ENCODE results near the gene RAB3A.
"Not testable (repeated sequence)": the region's sequence is repeated elsewhere in the genome, so short reads cannot be mapped to it uniquely, and the experiment has no call there.

RAB3A gene

DNA sequence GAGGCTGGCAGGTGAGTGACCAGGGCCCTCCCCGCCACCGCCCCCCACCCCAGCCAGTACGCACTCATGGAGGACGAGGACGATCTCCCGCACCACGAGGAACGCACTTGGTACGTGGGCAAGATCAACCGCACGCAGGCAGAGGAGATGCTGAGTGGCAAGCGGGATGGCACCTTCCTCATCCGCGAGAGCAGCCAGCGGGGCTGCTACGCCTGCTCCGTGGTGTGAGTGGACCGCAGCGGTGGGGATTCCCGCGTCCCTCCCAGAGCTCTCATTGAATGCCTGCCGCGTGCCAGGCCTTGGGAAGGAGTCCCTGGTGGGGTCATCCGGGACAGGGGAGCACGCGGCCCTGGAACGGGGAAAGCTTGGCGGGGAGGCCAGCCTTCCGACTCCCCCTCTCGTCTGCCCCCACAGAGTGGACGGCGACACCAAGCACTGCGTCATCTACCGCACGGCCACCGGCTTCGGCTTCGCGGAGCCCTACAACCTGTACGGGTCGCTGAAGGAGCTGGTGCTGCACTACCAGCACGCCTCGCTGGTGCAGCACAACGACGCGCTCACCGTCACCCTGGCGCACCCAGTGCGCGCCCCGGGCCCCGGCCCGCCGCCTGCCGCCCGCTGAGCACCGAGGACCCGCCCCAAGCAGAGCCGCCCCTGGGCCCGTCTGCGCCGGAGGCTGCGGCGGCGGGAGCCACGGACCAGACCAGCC, 35.0 kb downstream of the RAB3A start:
- no peak for DNase-seq (ENCODE audit: low spot score)

DNA sequence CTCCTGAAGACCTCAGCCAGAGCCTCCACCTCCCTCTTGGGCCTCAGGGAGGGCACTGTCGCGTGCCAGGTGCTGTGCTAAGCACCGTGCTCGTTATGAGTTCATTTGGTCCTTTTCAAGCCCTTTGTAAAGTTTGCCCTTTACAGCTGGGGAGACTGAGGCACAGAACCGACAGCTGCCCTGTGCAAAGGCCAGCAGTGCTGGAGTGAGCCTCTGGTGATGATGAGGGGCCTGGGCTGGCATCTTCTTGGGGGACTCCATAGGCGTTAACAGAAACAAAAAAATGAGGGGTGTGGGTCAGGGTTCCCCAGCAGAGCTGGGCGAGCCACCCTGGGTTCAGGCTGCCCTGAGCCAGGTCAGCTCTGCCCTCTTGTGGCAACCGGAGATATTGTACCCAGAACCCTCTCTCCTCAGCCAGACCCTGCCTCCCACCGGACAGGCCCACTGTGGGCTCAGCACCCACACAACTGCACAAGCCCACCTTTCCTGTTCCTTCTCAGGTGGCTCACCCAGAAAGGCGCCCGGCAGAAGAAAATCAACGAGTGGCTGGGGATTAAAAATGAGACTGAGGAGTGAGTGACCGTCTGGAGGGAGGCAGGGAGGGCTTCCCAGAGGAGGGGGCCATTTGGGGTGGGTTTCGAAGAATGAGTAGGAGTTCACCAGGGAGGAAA, 35.7 kb downstream of the RAB3A start:
- DNase-seq (ENCODE audit: low spot score) = peak; percentile 90

DNA sequence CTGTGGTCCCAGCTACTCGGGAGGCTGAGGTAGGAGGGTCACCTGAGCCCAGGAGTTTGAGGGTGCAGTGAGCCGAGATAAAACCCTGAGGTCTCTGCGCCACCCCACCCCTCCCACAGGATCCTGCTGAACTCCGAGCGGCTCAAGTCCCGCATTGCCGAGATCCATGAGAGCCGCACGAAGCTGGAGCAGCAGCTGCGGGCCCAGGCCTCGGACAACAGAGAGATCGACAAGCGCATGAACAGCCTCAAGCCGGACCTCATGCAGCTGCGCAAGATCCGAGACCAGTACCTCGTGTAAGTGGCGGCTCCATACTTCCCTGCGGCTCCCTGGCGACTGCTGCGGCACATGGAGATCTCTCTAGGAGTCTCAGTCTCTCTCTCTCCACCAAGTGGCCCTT, 36.8 kb downstream of the RAB3A start:
- DNase-seq (ENCODE audit: low spot score) = no peak

DNA sequence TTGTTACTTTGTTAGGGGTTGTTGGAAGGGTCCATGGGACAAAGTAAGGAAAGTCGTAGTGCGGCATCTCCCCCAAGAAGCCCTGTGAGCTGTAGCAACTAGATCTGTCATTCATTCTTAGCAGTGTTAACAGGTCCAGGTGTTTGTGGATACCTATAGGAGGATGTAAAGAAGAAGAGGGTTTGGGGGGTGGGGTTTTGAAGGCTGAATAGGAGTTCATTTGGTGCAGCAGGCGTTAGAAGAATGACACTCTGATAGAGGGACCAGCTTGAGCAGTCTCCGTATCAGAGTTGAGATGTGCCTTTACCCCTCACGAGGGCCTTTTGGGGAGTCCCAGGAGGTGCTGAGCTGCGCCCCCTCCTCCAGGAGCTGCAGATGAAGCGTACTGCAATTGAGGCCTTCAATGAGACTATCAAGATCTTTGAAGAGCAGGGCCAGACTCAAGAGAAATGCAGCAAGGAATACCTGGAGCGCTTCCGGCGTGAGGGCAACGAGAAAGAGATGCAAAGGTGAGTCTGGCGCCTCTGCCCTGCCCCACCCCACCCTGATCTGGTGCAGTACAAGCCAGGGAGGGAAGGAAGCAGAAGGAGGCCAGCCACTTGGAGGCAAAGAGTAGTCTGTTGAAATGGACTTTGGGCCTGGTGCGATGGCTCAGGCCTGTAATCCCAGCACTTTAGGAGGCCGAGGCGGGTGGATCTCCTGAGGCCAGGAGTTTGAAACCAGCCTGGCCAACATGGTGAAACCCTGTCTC, 37.9 kb downstream of the RAB3A start:
- no peak for DNase-seq (ENCODE audit: low spot score)

DNA sequence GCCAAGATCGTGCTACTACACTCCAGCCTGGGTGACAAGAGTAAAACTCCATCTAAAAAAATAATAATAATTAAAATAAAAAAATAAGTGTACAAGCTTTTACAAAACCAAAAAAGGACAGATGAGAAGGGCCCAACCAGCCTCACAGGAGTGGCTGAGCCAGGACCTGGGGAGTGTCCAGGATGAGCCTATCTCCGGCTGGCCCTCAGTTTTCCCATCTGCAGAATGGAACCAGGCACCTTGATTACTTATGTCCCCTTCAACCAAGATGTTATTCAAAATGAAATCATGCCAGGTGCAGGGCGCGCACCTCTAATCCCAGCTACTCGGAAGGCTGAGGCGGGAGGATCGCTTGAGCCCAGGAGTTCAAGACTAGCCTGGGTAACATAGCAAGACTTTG, 39.8 kb downstream of the RAB3A start:
- no peak for DNase-seq (ENCODE audit: low spot score)

DNA sequence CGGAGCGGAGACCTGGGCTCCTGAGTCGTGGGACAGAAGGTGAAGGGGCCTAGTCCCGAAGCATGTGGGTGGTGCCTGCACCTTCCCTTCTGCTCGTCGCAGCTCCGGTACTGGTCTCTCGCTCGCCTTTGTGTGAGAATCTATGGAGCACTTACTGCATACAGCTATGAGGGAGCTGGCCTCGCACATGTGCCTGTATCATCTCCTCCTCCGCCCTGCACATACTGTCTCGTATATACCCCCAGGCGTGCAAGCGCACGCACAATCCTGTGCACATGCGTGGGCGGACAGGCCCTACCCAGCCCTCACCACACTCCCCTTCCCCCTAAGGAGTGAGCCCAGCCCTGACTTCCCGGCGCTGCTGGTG, 42.2 kb downstream of the RAB3A start:
- DNase-seq (ENCODE audit: low spot score) = no peak

DNA sequence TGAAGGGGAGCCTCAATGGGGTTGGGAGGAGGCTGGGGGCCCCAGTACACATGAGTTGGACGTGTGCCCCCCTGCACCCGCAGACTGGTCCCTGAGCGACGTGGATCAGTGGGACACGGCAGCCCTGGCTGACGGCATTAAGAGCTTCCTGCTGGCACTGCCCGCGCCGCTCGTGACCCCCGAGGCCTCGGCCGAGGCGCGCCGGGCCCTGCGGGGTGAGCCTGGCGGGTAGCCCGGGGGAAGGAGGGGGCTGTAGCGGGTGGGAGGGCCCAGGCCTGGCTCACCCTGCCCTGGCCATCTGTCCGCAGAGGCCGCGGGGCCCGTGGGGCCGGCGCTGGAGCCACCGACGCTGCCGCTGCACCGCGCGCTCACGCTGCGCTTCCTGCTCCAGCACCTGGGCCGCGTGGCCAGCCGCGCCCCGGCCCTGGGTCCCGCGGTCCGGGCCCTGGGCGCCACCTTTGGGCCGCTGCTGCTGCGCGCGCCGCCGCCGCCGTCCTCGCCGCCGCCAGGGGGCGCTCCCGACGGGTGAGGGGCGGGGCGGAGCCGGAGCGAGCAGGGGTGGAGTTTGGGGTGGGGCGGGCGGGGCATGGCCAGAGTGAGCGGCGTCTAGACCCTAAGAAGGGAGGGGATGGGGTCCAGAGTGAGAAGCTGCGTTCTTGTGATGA, 42.7 kb downstream of the RAB3A start:
- DNase-seq (ENCODE audit: low spot score) = peak; percentile 95

DNA sequence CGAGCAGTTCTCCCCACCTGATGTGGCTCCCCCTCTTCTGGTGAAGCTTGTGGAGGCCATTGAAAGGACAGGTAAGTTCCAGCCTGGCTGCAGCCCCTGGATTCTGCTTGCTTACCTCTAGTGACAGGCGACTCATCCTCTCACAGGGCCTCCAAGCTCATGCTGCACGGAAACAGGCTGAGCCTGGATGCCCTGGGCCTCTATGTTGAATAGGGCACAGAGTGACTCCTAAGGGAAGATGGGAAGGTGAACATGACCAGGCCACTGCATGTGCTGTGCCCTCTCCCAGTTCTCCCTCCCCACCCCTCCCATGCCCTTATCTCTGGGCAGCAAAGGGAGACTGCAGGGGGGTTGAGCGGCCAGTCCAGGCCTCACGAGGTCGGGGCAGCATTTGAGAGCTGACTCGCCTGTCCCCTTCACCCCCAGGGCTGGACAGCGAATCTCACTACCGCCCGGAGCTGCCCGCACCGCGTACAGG, 43.3 kb downstream of the RAB3A start:
- DNase-seq (ENCODE audit: low spot score) = no peak

DNA sequence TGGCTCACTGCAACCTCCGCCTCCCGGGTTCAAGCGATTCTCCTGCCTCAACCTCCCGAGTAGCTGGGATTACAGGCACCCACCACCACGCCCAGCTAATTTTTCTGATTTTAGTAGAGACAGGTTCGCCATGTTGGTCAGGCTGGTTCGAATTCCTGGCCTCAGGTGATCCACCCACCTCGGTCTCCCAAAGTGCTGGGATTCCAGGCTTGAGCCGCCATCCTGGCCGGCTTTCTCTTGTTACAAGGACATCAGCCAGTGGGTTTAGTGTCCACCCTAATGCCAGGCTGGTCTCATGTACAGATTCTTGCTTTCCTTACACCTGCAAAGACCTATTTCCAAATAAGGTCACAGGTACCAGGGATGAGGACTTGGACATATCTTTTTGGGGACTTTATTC, 44.0 kb downstream of the RAB3A start:
- no peak for DNase-seq (ENCODE audit: low spot score)

DNA sequence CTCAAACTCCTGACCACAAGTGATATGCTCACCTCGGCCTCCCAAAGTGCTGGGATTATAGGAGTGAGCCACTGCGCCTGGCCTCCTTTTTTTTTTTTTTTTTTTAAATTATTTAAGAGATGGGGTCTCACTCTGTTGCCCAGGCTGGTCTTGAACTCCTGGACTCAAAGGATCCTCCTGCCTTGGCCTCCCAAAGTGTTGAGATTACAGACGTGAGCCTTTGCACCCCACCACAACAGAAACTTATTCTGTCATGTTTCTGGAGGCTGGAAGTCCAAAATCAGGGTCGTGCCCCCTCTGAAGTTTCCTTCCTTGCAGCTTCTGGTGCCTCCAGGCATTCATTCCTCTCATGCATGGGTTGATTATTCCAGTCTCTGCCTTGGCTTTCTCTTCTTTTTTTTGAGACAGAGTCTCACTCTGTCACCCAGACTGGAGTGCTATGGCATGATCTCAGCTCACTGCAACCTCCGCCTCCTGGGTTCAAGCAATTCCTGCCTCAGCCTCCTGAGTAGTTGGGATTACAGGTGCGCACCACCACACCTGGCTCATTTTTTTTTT, 44.7 kb downstream of the RAB3A start:
- DNase-seq (ENCODE audit: low spot score) = not testable (repeated sequence)

DNA sequence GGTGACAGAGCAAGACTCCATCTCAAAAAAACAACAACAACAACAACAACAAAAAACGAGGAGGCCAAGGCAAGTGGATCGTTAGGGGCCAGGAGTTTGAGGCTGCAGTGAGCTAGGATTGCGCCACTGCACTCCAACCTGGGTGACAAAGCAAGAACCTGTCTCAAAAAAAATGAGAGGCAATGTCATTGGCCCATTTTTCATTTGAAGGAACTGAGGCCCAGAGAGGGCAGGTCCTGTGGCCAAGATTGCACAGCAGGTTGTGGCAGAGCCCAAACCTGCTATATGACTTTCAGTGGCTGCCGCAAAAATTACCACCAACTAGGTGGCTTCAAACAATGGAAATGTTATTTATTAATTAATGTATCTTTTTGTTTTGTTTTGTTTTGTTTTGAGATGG, 45.4 kb downstream of the RAB3A start:
- DNase-seq (ENCODE audit: low spot score) = no peak

DNA sequence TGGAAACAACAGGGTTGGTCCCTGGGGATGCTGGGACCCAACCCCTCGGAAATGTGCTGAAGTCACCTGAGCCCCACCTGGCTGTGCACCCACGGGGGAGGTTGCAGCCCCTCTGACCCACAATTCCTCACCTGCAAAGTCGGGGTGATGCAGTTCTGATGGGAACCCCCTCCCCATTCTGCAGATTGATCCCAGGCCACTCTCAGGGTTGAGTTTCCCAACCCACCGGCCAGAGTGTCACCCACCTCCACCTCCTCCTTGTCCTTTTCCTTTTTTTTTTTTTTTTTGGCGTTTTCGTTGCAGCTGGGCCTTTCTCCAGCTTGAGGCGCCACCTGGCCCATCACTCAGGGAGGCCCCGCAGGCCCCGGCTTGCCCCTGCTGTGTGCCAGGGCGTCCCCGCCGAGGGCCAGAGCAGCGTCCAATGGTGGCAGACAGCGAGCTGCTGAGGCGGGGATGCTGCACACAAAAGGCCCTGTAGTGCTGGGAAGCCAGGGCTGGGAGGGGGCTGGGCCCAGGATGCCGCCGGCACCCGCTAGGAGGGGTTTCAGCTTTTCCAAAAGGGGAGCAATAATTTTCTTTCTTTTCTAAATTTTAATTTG, 46.3 kb downstream of the RAB3A start:
- DNase-seq (ENCODE audit: low spot score) = no peak

DNA sequence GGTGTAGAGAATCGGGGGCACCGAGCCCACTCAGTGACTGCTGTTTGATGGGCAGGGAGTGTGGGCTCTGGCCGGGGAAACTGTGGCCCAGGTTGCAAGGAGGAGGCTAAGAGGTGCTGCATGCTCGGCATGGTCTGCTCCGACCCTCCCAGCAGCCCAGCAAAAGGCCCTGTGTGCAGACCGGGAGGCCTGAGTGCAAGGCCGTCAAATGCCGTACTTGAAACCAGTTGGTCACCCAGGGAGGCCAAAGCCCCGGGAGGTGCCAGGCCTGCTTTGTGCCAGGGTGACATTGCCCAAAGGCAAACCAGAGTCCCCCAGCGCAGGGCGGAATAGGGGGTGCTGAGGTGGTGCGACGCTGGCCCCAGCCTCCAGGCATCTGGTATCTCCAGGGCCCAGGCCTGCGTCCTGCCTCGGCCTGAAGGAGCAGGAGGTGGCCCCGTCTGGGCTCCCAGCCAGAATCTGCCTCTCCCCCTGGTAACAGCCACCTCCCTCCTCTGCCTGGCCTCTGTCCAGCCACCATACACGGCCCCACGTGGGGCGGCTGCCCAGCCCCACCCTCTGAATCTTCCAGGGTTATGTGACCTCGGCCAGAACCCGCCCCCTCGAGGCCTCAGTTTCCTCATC, 46.9 kb downstream of the RAB3A start:
- peak; percentile 88 for DNase-seq (ENCODE audit: low spot score)

DNA sequence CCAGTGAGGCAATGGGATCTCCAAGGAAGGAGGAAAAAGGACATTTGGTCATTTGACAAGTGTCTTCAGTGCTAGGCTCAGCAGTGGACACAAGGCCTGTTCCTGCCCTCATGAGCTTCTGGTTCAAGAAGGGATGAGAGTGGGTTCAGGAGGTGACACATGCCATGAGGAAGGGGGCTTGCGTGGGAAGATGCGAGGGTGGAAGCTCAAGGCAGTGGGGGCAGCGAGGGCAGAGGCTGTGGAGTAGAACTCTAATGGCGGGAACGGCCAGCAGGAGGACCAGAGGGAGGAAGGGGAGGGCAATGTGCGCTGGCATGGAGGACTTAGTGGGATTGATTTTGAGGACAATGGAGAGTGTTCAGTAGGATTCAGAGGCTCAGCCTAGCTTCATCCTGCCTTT, 47.6 kb downstream of the RAB3A start:
- DNase-seq (ENCODE audit: low spot score) = no peak

DNA sequence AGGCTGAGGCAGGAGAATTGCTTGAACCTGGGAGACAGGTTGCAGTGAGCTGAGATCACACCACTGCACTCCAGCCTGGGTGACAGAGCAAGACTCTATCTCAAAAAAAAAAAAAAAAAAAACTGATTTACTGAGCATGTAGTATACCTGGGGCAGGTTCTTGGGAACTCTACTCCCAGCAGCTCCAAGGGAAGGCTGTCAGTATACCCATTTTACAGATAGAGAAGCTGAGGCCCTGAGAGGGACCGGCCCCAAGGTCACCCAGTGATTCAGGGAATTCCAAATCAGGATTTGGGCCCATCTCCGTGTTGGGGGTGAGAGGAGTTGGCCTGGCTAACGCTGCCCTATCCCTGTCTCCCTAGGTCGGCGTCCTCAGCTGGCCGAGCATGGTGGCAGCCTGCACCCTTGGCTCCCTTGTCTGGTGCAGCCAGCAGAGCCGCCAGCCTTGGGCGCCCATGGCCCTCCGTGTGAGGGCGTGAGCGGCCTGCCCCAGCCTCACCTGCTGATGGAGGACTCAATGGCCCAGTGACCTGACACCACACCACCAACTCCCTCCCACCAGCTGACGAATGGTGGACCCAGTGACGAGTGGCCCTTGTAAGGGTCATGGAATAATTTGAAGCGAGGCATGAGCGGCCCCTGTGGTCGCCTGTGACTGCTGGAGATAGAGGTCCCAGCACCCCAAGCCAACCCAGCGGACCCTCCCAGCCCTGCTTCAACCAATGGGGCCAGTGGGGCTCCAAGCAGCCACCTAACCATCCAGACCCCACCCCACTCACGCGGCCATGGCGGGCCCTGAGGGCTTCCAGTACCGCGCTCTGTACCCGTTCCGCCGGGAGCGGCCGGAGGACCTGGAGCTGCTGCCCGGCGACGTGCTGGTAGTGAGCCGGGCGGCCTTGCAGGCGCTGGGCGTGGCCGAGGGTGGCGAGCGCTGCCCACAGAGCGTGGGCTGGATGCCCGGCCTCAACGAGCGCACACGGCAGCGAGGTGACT, 48.5 kb downstream of the RAB3A start:
- no peak for DNase-seq (ENCODE audit: low spot score)

DNA sequence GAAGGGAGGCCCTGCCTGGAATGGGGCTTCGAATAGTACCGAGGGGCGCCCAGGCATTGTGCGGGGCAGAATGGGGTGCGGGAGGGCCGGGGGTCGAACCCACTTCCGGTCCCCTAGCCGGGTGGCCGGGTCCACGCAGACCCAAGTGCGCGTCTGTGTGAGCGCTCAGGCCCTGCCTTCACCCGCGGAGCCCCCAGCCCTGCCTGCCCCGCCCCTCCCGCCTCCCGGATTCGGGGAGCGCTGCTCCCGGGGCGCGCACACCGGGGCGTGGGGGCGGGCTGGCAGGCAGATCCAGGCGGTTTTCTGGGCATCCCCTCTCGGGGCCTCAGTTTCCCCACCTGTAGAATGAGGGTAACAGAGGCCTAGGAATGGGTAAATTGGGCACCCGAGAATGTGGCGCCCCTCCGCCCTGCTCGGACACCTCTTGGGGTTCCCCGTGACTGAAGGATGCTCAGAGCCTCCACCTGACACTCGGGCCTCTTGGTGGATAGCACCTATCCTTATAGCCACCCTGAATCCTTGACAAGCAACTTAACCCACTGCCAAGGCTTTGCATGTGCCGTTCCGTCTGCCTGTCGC, 50.2 kb downstream of the RAB3A start:
- DNase-seq (ENCODE audit: low spot score) = peak; percentile 51

DNA sequence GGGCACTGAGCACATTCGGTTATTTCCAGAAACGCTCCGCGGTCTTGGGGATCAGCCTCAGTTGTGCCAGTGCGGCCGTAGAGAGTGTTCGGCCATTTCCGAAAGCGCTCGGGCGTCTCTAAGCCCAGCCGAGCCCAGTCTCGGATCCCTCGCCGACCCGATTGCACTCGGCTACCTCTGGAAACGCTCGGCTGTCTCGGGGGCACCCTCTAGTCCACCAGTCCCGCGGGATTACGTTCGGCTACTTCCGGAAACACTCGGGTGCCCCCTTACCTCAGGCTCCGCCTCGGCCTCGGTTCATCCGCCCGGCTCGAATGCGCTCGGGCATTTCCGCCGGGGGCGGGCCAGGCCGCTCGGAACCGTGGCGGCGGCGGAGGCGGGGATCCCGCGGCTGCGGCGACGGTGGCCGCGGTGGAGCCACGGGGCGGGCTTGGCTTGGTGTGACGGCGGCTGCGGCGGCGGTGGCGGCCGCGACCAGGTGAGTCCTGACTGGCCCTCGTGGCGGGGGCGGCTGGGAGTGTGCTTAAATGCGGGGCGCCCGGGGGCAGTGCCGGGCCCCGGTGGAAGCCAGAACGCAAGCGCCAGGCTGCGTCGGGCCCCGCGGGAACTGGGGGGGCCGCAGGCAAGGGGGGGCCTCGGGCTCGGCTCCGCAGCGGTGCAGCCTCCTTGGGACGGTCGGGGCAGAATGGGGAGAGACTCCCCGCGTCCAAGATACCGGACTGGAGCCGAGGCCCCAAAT, 50.9 kb downstream of the RAB3A start, which contains the start of gene PIK3R2:
Gene PIK3R2, plus strand, starts transcription at position 347 of the 739 bp plus-strand sequence. CDS start 2,717 bp downstream, outside the sequence.
- peak; percentile 100 for DNase-seq (ENCODE audit: low spot score)

DNA sequence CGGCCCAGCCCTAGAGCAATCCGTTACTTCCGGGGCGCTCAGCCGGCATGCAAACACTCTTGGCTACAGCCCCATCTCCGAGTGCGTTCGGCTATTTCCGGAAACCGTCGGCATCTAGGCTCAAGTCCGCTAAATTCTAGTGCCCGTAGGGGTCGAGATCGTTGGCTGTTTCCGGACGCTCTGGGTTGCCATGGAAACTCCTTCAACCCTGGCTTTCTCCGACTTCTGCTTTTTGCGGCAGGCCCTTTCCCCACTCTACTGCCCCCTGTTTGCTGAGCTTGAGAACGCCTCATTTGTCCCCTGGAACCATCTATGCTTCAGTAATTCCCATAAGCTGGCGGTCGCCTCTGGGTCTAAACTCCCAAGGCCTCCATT, 51.4 kb downstream of the RAB3A start:
- DNase-seq (ENCODE audit: low spot score) = peak; percentile 98
